Measurements from ENCODE around the gene UBAC2. TPM values are rescaled to one million over a fixed set of nuclear protein-coding genes. Genes with fewer than 3 reads are reported as not detected.
A peak's percentile ranks its signal among the peaks of the same experiment; 100 is the strongest.
"Not testable (repeated sequence)": the region's sequence is repeated elsewhere in the genome, so short reads cannot be mapped to it uniquely, and the experiment has no call there.

Gene UBAC2
- total RNA-seq, 1 donor from 2014 or later = 61.2 TPM

DNA sequence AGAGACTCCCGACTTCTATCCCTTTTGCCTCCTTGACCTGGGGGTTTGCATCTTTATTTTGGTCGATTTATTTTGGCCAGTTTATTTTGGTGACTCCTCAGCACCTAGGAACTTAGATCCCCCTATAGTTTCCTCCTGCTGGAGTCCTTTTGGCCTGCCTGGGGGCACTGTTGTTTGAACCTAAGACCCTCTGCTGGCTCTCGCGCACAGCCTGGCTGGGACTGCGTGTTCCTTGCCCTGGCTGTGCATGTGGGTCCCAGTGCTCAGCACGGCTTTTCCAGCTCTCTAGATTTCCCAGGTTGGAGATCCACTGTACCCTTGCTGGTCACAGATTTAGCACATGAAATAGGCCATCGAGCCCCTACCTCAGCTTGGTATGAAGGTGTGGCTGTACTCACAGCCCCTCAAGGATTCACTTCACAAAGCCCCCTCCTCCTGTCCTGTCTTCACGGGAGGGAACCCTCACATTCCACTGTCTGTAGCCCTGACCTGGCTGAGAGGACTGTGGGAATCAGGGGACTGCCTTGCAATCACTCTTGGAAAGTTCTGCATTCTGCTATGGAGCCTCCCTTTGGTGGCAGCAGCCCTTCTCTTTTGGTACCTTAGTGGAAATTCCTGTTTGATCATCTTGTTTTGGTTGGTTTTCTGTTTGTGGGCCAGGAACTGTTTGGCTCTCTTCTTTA lies 8.3 kb downstream of the UBAC2 start:
- intact Hi-C loops (cut with DNase I) = no loop called here
- no peak for DNase-seq (ENCODE audit: low spot score)

DNA sequence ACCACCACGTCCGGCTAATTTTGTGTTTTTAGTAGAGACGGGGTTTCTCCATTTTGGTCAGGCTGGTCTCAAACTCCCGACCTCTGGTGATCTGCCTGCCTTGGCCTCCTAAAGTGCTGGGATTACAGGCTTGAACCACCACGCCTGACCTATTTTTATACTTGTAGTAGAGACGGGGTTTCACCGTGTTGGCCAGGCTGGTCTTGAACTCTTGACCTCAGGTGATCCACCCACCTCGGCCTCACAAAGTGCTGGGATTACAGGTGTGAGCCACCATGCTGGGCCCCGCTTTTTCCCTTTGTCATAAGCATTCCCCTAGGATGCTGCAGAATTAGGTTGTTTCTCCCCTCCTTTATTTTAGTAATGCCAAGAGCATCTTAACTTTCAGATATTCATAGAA lies 10.0 kb downstream of the UBAC2 start:
- DNase-seq (ENCODE audit: low spot score); intact Hi-C loops (cut with DNase I): not testable (repeated sequence)

DNA sequence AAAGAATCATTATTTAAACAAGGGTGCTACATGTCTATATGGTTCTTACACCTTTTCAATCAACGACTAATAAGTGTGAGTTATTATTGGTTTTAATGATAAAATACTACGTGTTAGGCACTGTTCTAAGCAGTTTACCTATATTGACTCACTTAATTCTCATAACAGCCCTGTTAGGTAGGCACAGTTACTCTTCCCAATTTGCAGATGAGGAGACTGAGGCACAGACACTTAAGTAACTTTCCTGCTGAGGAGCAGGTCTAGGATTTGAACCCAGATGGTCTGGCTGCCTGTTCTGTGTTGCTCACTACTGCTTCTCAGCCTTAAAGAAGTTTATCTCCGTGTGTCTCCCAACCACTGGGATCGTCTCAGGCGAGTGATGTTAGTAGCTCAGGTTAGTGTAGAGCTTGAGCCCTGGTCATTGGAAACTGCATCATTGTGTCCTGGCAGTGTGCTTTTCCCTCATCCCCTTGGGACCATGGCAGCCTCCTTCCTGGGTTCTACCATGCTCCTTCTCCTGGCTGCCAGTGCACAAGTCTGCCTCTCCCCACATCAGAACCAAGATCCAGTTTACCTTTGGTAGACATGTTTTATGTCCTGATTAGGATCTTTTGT lies 10.9 kb downstream of the UBAC2 start:
- DNase-seq (ENCODE audit: low spot score) = no peak
- intact Hi-C loops (cut with DNase I) = no loop called here

- intact Hi-C loops (cut with DNase I) = no loop called here
- DNase-seq (ENCODE audit: low spot score) = no peak
Observed at GRCh38 chr13:99214232-99214631, 13.6 kb downstream of the UBAC2 start.

GRCh38 chr13:99214731-99215130 lies 14.1 kb downstream of the UBAC2 start:
- intact Hi-C loops (cut with DNase I) = no loop called here
- no peak for DNase-seq (ENCODE audit: low spot score)

- no peak for DNase-seq (ENCODE audit: low spot score)
- intact Hi-C loops (cut with DNase I) = no loop called here
Observed at GRCh38 chr13:99215184-99215830, 14.7 kb downstream of the UBAC2 start.

DNA sequence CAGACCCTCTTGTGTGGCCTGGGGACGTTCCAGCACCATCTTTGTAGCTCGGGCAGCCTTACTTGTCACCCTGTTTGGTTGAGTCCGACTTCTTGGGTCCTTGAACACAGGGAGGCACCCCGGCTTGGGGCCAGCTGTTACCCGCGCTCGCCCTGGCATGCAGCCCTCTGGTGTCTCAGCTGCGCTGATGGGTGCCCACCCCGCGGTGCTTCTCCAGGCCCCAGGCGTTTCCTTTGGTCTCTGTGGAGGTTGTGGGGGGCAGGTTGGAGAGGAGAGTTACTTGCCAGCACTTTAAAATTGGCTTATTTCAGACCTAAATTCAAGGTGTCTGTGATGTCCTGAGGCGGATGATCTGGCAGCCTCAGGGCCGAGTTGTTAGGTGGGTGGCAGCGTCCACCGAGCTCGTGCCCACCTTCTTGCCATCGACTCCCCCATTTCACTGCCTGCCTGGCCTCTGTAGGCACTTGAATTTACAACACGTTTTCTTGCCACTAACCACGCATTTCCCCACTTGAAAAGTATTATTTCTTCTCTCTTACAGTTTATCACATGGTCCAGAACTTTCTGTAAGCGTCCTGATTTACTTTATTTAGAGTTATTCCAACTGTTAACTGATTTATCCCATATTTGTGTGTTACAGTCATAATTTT lies 16.9 kb downstream of the UBAC2 start:
- no peak for DNase-seq (ENCODE audit: low spot score)
- intact Hi-C loops (cut with DNase I) = no loop called here

DNA sequence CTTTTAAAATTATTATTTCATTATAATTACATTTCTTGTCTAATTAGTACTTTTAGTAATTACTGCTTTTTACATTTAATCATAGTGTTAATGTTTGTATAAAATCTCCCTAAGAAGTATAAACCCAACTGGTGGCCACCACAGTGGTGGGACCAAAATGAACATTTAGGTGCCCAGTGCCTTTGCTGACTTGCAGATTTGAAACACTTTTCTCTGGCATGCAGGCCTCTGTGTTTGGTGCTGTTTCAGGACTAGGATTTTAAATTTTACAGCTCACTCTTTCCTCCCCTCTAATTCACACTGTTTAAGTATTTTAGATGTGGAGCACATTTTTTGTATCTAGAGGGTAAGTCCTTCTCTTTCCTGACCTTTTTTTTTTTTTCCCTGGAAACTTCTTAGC lies 17.5 kb downstream of the UBAC2 start:
- intact Hi-C loops (cut with DNase I) = no loop called here

GRCh38 chr13:99218545-99218944 lies 17.9 kb downstream of the UBAC2 start:
- intact Hi-C loops (cut with DNase I) = no loop called here

More for the DNA sequence above, 17.5 kb downstream of the UBAC2 start:
- no peak for DNase-seq (ENCODE audit: low spot score)

GRCh38 chr13:99218969-99219368 lies 18.3 kb downstream of the UBAC2 start:
- intact Hi-C loops (cut with DNase I) = no loop called here
- DNase-seq (ENCODE audit: low spot score) = no peak

More at GRCh38 chr13:99218545-99218944, 17.9 kb downstream of the UBAC2 start:
- peak; percentile 87 for DNase-seq (ENCODE audit: low spot score)

GRCh38 chr13:99220199-99220935 lies 19.7 kb downstream of the UBAC2 start:
- intact Hi-C loops (cut with DNase I) = no loop called here
- no peak for DNase-seq (ENCODE audit: low spot score)

- intact Hi-C loops (cut with DNase I) = no loop called here
- DNase-seq (ENCODE audit: low spot score) = no peak
Observed at GRCh38 chr13:99221567-99222239, 21.0 kb downstream of the UBAC2 start.

GRCh38 chr13:99223587-99223986 lies 22.9 kb downstream of the UBAC2 start:
- intact Hi-C loops (cut with DNase I) = no loop called here
- no peak for DNase-seq (ENCODE audit: low spot score)

DNA sequence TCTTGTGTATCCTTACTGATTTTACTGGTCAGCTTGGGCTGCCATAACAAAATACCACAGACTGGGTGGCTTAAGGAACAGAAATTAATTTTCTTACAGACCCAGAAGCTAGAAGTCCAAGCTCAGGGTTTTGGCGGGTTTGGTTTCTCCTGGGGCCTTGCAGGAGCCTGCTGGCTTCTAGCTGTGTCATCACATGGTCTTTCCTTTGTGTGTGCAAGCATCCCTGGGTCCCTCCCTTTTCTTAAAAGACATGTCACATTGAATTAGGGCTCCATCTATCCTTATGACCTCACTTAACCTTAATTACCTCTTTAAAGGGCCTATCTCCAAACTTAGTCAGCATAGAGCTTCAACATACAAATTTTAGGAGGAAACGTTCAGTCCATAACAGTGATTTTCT lies 23.4 kb downstream of the UBAC2 start:
- intact Hi-C loops (cut with DNase I) = no loop called here
- DNase-seq (ENCODE audit: low spot score) = no peak

DNA sequence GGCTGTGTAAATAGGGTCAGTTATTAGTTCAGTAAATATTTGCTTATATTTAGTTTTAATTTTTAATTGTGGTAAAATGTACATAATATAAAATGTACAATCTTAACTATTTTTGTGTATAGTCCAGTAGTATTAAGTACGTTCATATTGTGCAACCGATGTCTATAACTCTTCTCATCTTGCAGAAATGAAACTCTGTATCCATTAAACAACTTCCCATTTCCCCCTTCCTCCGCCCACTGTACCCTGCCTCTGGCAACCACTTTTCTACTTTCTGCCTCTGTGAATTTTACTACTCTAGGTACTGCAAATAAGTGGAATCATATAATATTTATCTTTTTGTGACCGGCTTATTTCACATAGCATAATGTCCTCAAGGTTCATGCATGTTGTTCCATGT lies 24.4 kb downstream of the UBAC2 start:
- DNase-seq (ENCODE audit: low spot score) = no peak
- intact Hi-C loops (cut with DNase I) = no loop called here

DNA sequence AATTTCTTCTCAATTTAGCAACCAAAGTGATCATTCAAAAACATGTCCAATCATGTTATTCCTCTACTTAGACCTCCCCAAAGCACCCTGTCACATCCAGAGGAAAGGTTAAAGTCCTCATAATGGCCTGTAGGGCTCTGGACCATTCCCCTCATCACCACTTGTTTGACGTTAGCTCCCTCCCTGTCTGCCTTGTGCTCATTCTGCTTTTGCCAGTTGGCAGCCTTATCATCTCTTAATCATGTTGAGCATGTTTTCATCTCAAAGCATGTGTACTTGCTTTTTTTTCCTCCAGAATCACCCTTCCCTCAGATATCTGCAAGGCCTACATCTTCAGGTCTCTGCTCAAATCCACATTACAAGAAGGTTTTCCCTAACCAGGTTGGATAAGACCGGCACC lies 25.9 kb downstream of the UBAC2 start:
- intact Hi-C loops (cut with DNase I) = no loop called here
- DNase-seq (ENCODE audit: low spot score) = no peak

- intact Hi-C loops (cut with DNase I) = no loop called here
- no peak for DNase-seq (ENCODE audit: low spot score)
Observed at GRCh38 chr13:99227331-99227900, 26.8 kb downstream of the UBAC2 start.

- no peak for DNase-seq (ENCODE audit: low spot score)
- intact Hi-C loops (cut with DNase I) = no loop called here
Observed at GRCh38 chr13:99227909-99228688, 27.4 kb downstream of the UBAC2 start.

Data from cardiac septum (tissue), 1 donor.